ENCODE measurements around the gene KCNT2.

DNA sequence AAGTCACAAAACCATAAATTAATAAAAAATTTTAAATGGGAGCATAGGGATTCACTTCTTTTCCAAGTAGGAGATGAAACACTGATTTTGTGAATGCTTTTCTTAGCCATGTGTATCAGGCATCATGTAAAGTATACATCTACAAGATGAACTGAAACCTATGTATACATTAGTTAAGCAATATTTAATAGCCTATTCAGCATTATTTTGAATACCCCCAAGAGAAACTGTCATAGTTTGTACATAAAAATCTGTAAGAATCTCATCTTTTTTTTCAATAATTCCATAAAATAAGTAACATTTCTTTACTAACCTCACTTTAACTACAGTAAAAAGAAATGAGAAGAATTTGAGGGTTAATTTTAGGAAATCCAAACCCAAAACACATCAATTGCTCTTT, 348.0 kb downstream of the KCNT2 start:
- no peak for TF ChIP-seq EZH2phosphoT487 (IDR thresholded peaks at IDR 0.05; ENCODE audit: low read length)
- TF ChIP-seq, protein P1, sequence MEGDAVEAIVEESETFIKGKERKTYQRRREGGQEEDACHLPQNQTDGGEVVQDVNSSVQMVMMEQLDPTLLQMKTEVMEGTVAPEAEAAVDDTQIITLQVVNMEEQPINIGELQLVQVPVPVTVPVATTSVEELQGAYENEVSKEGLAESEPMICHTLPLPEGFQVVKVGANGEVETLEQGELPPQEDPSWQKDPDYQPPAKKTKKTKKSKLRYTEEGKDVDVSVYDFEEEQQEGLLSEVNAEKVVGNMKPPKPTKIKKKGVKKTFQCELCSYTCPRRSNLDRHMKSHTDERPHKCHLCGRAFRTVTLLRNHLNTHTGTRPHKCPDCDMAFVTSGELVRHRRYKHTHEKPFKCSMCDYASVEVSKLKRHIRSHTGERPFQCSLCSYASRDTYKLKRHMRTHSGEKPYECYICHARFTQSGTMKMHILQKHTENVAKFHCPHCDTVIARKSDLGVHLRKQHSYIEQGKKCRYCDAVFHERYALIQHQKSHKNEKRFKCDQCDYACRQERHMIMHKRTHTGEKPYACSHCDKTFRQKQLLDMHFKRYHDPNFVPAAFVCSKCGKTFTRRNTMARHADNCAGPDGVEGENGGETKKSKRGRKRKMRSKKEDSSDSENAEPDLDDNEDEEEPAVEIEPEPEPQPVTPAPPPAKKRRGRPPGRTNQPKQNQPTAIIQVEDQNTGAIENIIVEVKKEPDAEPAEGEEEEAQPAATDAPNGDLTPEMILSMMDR (IDR thresholded peaks at IDR 0.05; ENCODE audit: low read length), result no peak
